GM12878 (cell line): Measurements from ENCODE around the gene L3HYPDH. TPM values are rescaled to one million over a fixed set of nuclear protein-coding genes. Genes with fewer than 3 reads are reported as not detected.

Experiments used
- ASH2L ChIP-seq: fragments of 300-600, 200-600 bp; sonication (generic); IDR thresholded peaks from 2 replicates; pipeline ENCODE4 v1.6.1; 2017; ENCODE audit warnings: low read depth, mild to moderate bottlenecking, borderline replicate concordance
- BACH1 ChIP-seq: fragments of 450-650 bp; IDR thresholded peaks from 2 replicates; pipeline ENCODE4 v1.6.1; 2017; ENCODE audit warnings: mild to moderate bottlenecking, borderline replicate concordance
- BHLHE40 ChIP-seq, 2 experiments: fragments of 450-650 bp in 1 of 2; IDR thresholded peaks; 2 replicates each; pipeline ENCODE4 v1.6.1; 2011 to 2017; ENCODE audit warnings: low read depth in 2 of 2, borderline replicate concordance in 1 of 2, improper control_type of control experiment in 1 of 2, low read length in 1 of 2, mild to moderate bottlenecking in 1 of 2
- BMI1 ChIP-seq: fragments of 450-650 bp; IDR thresholded peaks from 2 replicates; pipeline ENCODE4 v1.6.1; 2016; ENCODE audit warnings: mild to moderate bottlenecking, moderate library complexity, borderline replicate concordance
- CBFB ChIP-seq: IDR thresholded peaks from 2 replicates; pipeline ENCODE4 v1.6.1; 2016; ENCODE audit warnings: antibody characterized with exemption, low read depth
- CBX3 ChIP-seq: fragments of 200-600 bp; sonication (generic); IDR thresholded peaks from 2 replicates; pipeline ENCODE4 v1.6.1; 2016; ENCODE audit warnings: low read depth, borderline replicate concordance
- CHD4 ChIP-seq: fragments of 200-600 bp; sonication (generic); IDR thresholded peaks from 2 replicates; pipeline ENCODE4 v1.6.1; 2016; ENCODE audit warnings: mild to moderate bottlenecking
- CTCF ChIP-seq, 3 experiments: IDR thresholded peaks in 2 of 3; conservative IDR thresholded peaks in 1 of 3; 2 replicates each; pipeline ENCODE4 v1.5.1; 2011; ENCODE audit warnings: low read depth in 3 of 3, low read length in 3 of 3, mild to moderate bottlenecking in 3 of 3, control low read depth in 2 of 3, moderate library complexity in 2 of 3, inconsistent platforms in 1 of 3, mixed read lengths in 1 of 3; ENCODE audit not compliant: control insufficient read depth in 2 of 3, insufficient read depth in 1 of 3; ENCODE audit errors: extremely low read depth in 1 of 3
- FOXM1 ChIP-seq: IDR thresholded peaks from 2 replicates; pipeline ENCODE4 v1.6.1; 2012; ENCODE audit warnings: low read depth, mild to moderate bottlenecking, inconsistent platforms, low read length, moderate library complexity
- HDAC2 ChIP-seq: fragments of 200-600 bp; sonication (generic); IDR thresholded peaks from 2 replicates; pipeline ENCODE4 v1.6.1; 2017
- HDAC6 ChIP-seq: fragments of 200-600 bp; sonication (generic); IDR thresholded peaks from one replicate; pipeline ENCODE4 v1.8.0; 2017; ENCODE audit warnings: antibody characterized with exemption; ENCODE audit not compliant: unreplicated experiment
- HDGF ChIP-seq: fragments of 450-650 bp; IDR thresholded peaks from 2 replicates; pipeline ENCODE4 v1.6.1; 2016; ENCODE audit warnings: antibody characterized with exemption
- PAX5 ChIP-seq: IDR thresholded peaks from 2 replicates; pipeline ENCODE4 v1.6.1; 2011; ENCODE audit warnings: low read depth, low read length, borderline replicate concordance
- PKNOX1 ChIP-seq: fragments of 450-650 bp; IDR thresholded peaks from 2 replicates; pipeline ENCODE4 v1.6.1; 2016; ENCODE audit warnings: mild to moderate bottlenecking
- POLR2AphosphoS5 ChIP-seq: IDR thresholded peaks from 2 replicates; pipeline ENCODE4 v1.6.1; 2011; ENCODE audit warnings: mild to moderate bottlenecking, low read length, inconsistent platforms
- SIX5 ChIP-seq: IDR thresholded peaks from 2 replicates; pipeline ENCODE4 v1.6.1; 2011; ENCODE audit warnings: mild to moderate bottlenecking, low read depth, low read length, moderate library complexity; ENCODE audit not compliant: severe bottlenecking
- STAT1 ChIP-seq: fragments of 450-650 bp; conservative IDR thresholded peaks from 2 replicates; pipeline ENCODE4 v1.6.1; 2014; ENCODE audit warnings: antibody characterized with exemption, mild to moderate bottlenecking
- ZNF592 ChIP-seq: fragments of 450-650 bp; IDR thresholded peaks from 2 replicates; pipeline ENCODE4 v1.6.1; 2017; ENCODE audit warnings: mild to moderate bottlenecking, moderate library complexity
- ZSCAN29 ChIP-seq: fragments of 450-650 bp; IDR thresholded peaks from 2 replicates; pipeline ENCODE4 v1.6.1; 2017; ENCODE audit warnings: mild to moderate bottlenecking, moderate library complexity
- polyA plus RNA-seq, 11 experiments: library from polyadenylated mRNA; depleted of rRNA in 4 of 11; unstranded in 6 of 11; stranded (reverse) in 5 of 11; fragments of >200 nt; fragmentation: Nextera tagmentation in 4 of 11; fragmentation: Illumina TruSeq in 1 of 11; extraction: Ambion mirVana in 4 of 11; extraction: Trizol in 1 of 11; gene quantifications; 1 replicate in 1 of 11; 2 replicates in 10 of 11; pipeline versions ENCODE4 v1.2.1 to v1.2.3, GENCODE V29; 2011 to 2016; ENCODE audit warnings: inconsistent platforms in 2 of 11, missing spikeins in 2 of 11, low read depth in 1 of 11
- total RNA-seq, 4 experiments: library from RNA; depleted of rRNA in 3 of 4; stranded (reverse); fragments of >200 nt in 3 of 4; fragmentation: Illumina TruSeq in 1 of 4; extraction: Trizol in 1 of 4; gene quantifications; 2 replicates each; pipeline versions ENCODE4 v1.2.1 to v1.2.3, GENCODE V29; 2013 to 2021
- TF ChIP-seq, protein P1 (sequence below): IDR thresholded peaks from 2 replicates; pipeline ENCODE4 v1.6.1; 2012; ENCODE audit warnings: low read depth, low read length, improper control_type of control experiment
- TF ChIP-seq, protein P2 (sequence below): fragments of 450-650 bp; IDR thresholded peaks from 2 replicates; pipeline ENCODE4 v1.6.1; 2017; ENCODE audit warnings: borderline replicate concordance

L3HYPDH gene
- total and polyA plus RNA-seq, 10 of the 15 experiments (the other 5 are each of a cell fraction or from before 2014, with no cell fraction given): 11.5 to 27.8 (median 15.8) TPM

DNA sequence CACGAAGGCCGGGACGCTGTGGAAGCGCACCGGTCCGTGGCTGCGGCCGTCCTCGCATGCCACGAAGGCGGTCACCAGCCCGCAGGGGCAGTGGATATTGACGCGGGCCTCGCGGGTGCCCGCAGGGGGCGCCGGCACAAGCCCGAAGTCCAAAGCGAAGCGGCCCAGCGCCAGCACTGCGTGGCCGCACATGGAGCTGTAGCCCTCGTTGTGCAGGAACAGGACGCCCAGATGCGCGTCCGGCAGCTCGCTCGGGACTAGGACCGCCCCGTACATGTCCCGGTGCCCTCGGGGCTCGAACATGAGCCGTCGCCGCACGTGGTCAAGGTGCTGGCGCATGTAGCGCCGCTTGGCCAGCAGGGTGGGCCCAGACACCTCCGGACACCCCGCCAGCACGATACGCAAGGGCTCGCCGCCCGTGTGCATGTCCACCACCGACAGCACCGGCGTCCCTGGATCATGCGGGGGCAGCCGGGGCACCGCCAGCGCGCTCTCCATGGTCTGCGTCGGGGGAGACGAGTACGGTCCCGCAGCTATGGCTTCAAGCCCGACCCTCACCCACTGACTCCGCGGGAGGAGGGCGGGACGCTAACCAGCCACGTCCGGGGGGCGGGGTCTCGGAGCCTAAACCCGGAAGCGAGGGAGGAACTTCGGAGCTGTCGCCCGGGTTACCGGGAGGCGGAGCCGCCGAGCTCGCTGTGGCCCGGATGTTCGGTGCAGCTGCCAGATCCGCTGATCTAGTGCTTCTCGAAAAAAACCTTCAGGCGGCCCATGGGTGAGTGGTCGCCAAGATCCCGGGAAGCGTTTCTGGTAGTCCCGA lies at the start of gene L3HYPDH, which contains the start of gene JKAMP (continued):
- 0 out of 2 replicates have a peak, but pooled peaks have one; percentile 39 for TF ChIP-seq STAT1
- no peak for TF ChIP-seq ZNF592
- no peak for TF ChIP-seq PKNOX1
- peak; percentile 24; the same call in 1 of the 2 replicates for TF ChIP-seq CBFB
- peak; percentile 89 for TF ChIP-seq POLR2AphosphoS5
- no peak for TF ChIP-seq CBX3
- peak; percentile 94 for TF ChIP-seq HDGF
- TF ChIP-seq PAX5: peak; percentile 46; the same call in 1 of the 2 replicates
- no peak for TF ChIP-seq ZSCAN29
- TF ChIP-seq HDAC6: no peak
- peak; percentile 87 for TF ChIP-seq BMI1
- no peak for TF ChIP-seq SIX5
- TF ChIP-seq CHD4: no peak
- TF ChIP-seq, protein P1, sequence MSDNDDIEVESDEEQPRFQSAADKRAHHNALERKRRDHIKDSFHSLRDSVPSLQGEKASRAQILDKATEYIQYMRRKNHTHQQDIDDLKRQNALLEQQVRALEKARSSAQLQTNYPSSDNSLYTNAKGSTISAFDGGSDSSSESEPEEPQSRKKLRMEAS: peak; percentile 92
- TF ChIP-seq BHLHE40 (IDR thresholded peaks at IDR 0.05; ENCODE audit: borderline replicate concordance in 1 of 2, low read depth in 2 of 2, low read length in 1 of 2): peak; percentile 53 to 86; a peak in 3 of 4 replicates
- TF ChIP-seq, protein P2, sequence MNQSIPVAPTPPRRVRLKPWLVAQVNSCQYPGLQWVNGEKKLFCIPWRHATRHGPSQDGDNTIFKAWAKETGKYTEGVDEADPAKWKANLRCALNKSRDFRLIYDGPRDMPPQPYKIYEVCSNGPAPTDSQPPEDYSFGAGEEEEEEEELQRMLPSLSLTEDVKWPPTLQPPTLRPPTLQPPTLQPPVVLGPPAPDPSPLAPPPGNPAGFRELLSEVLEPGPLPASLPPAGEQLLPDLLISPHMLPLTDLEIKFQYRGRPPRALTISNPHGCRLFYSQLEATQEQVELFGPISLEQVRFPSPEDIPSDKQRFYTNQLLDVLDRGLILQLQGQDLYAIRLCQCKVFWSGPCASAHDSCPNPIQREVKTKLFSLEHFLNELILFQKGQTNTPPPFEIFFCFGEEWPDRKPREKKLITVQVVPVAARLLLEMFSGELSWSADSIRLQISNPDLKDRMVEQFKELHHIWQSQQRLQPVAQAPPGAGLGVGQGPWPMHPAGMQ: no peak
- TF ChIP-seq CTCF (IDR thresholded peaks at IDR 0.05 in 2 of 3, conservative IDR thresholded peaks at IDR 0.05 in 1 of 3; ENCODE audit: control insufficient read depth in 2 of 3, extremely low read depth in 1 of 3, insufficient read depth in 1 of 3, low read depth in 3 of 3, low read length in 3 of 3): peak; percentile 44 to 58 (median 57); a peak in 4 of 6 replicates
- no peak for TF ChIP-seq ASH2L
- peak; percentile 56; the same call in 1 of the 2 replicates for TF ChIP-seq BACH1
- 0 out of 2 replicates have a peak, but pooled peaks have one; percentile 60 for TF ChIP-seq HDAC2
- TF ChIP-seq FOXM1: no peak
